IPS-15b (cell line): Measurements from ENCODE around the gene MTUS2.

Experiments
- H3K27me3 ChIP-seq: one replicate; pipeline ENCODE4 v1.6.1; 2013; ENCODE audit warnings: low read length; ENCODE audit not compliant: control insufficient read depth, insufficient read depth
- H3K36me3 ChIP-seq: one replicate; pipeline ENCODE4 v1.6.1; 2013; ENCODE audit warnings: low read length; ENCODE audit not compliant: control insufficient read depth, insufficient read depth
- H3K4me1 ChIP-seq: one replicate; pipeline ENCODE4 v1.6.1; 2013; ENCODE audit warnings: mild to moderate bottlenecking, low read length; ENCODE audit not compliant: control insufficient read depth, insufficient read depth
- H3K4me3 ChIP-seq: one replicate; pipeline ENCODE4 v1.5.1; 2013; ENCODE audit warnings: low read depth, low read length
- H3K9ac ChIP-seq: one replicate; pipeline ENCODE4 v1.6.1; 2013; ENCODE audit warnings: low read depth, mild to moderate bottlenecking, low read length
- H3K9me3 ChIP-seq: one replicate; pipeline ENCODE4 v1.6.1; 2013; ENCODE audit warnings: mild to moderate bottlenecking, low read length; ENCODE audit not compliant: control insufficient read depth, insufficient read depth

The MTUS2 gene

DNA sequence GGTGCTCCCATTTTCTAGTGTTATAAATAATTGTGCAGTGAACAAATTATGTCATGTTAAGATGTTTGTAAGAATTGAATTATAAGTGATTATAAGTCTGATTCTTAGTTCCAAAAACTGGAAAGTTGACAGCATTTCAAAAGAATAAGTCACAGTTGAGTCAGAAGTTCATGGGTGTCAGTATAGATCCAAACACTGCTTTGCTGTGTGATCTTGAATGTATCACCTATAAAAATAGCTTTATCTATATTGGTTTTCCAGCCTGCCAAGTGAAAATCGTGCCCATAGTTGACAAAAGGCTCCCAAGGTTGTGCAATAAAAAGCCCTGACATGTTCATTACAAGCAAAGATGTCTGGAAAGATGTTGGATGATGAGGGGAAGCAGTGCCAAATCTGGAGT lies 336.0 kb downstream of the MTUS2 start:
- H3K9me3 ChIP-seq, result no peaks in the 10 kb centered on the region
- no peaks in the 10 kb centered on the region for H3K4me1 ChIP-seq
- H3K4me3 ChIP-seq, result no peak overlapping the region
- no peaks in the 10 kb centered on the region for H3K36me3 ChIP-seq
- no peak overlapping the region for H3K9ac ChIP-seq
- no peaks in the 10 kb centered on the region for H3K27me3 ChIP-seq

DNA sequence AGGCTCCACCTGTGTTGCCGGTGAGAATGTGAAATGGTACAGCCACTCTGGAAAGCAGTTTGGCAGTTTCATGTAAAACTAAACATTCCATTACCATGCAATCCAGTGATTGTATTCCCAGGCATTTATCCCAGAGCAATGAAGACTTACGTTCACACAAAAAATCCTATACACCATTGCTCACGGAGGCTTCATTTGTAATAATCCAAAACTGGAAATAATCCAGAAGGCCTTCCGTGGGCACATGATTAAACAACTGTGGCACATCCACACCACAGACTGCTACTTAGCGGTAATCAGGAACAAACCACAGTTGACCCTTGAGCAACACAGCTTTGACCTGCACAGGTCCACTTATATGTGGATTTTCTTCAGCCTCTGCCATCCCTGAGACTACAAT lies 339.7 kb downstream of the MTUS2 start:
- no peaks in the 10 kb centered on the region for H3K4me1 ChIP-seq

DNA sequence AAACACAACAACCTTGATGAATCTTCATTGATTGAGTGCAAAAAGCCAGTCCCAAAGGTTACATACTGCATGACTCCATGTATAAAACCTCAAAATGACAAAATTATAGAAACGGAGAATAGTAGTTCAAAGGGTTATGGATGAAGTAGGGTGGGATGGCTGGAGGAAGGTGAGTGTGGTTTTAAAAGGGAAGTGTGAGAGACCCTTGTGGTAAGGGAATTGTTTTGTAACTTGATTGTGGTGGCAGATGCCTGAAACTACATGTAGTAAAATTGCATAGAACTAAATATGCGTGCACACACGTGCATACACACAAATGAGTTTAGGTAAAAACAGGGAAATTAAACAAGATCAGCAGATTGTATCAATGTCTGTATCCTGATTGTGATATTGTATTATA lies 340.7 kb downstream of the MTUS2 start:
- H3K36me3 ChIP-seq, result no peaks in the 10 kb centered on the region
- H3K9me3 ChIP-seq, result no peaks in the 10 kb centered on the region
- no peak overlapping the region for H3K4me3 ChIP-seq
- H3K4me1 ChIP-seq, result no peaks in the 10 kb centered on the region
- no peaks in the 10 kb centered on the region for H3K27me3 ChIP-seq
- H3K9ac ChIP-seq, result no peak overlapping the region

More for the DNA sequence above, 339.7 kb downstream of the MTUS2 start:
- Histone ChIP-seq H3K9ac (no peak overlapping the region), H3K4me3 (no peak overlapping the region), H3K27me3 (no peaks in the 10 kb centered on the region), H3K36me3 (no peaks in the 10 kb centered on the region), H3K9me3 (no peaks in the 10 kb centered on the region)

DNA sequence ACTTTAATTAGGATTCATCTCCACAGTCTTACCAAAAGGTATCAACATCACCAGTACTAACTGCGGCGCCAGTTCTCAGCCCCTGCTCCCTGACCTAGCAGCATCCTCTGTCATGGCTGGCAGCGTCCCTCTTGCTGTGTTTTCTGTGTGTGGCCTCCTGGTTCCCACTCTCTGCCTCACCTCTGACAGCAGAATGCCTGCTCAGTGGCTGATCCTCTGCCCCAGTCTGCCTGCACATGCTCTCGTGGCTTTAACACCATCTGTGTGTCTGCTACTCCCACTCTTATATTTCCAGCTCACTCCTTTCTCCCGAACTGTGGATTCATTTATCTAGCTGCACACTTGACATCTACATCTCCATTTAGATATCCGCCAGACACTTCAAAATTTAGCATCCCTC lies 341.5 kb downstream of the MTUS2 start:
- Histone ChIP-seq H3K9me3 (no peaks in the 10 kb centered on the region), H3K4me3 (no peak overlapping the region), H3K27me3 (no peaks in the 10 kb centered on the region), H3K36me3 (no peaks in the 10 kb centered on the region), H3K9ac (no peak overlapping the region), H3K4me1 (no peaks in the 10 kb centered on the region)

DNA sequence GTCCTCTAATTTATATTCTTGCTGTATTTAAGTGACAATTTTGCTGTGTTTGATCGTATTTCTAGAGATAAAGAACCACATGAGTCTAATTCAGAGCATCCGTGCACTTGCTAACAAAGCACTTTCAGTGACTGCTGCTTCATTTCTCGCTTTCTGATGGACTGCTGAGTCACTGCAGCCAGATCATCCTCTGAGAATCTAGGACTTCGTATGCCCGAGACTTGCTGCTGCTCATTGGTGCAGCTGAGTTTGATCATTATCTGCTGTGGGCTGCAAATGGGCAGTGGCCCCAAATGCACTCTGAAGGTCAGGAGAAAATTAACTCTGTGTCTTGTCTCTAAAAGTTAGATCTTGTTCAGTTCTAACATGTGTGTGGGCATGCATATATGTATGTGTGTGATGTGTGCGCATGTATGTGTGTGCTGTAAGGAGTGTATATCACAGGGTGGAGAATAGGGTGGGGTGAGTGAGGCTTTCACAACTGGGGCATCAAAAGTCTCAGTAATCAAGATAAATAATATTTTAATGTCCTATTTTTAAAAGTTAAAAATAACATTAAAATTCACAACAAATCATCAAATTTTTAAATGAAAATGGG lies 342.6 kb downstream of the MTUS2 start:
- Histone ChIP-seq H3K27me3 (no peaks in the 10 kb centered on the region), H3K4me1 (no peaks in the 10 kb centered on the region), H3K9ac (no peak overlapping the region), H3K36me3 (no peaks in the 10 kb centered on the region), H3K4me3 (no peak overlapping the region), H3K9me3 (no peaks in the 10 kb centered on the region)

DNA sequence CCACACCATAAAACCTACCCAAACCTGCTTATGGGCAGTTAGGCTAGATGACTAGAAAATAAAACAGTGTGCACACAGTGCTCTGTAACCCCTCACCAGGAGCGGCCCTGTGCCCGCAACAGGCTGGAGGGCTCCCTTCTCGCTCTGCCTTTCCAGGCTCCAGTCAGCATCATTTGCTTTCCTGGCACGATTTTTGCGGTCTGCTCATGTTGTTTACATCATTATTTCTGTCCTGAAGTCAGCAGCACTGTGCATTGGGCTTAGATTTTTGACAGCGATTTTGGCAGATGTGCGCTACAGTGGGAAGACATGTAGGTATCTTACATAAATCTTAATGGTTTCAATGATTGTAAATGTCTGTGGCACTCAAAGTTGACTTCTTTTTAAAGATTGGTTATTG lies 344.0 kb downstream of the MTUS2 start:
- Histone ChIP-seq H3K4me1 (no peaks in the 10 kb centered on the region), H3K4me3 (no peak overlapping the region), H3K36me3 (no peaks in the 10 kb centered on the region), H3K9ac (no peak overlapping the region), H3K9me3 (no peaks in the 10 kb centered on the region), H3K27me3 (no peaks in the 10 kb centered on the region)

DNA sequence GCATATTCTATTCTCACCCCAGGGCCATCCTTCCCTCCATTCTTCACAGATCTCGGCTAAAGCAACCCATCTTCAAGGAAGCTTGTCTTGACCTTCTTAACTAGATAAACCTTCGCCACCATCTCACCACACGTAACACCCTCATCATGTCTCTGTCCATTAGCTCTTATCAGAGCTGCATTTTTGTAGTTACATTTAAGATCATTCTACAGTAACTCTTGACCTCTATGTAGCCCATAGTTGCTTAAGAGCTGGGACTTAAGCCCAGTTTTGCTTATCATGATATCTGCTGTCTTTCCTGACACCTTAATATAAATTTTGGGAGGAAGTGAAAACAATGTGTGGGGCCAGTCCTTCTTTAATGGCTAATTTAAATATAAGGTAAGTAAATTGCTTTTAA lies 345.1 kb downstream of the MTUS2 start:
- no peak overlapping the region for H3K4me3 ChIP-seq
- no peaks in the 10 kb centered on the region for H3K4me1 ChIP-seq
- H3K36me3 ChIP-seq, result no peaks in the 10 kb centered on the region
- H3K9ac ChIP-seq, result no peak overlapping the region
- H3K27me3 ChIP-seq, result no peaks in the 10 kb centered on the region
- no peaks in the 10 kb centered on the region for H3K9me3 ChIP-seq

DNA sequence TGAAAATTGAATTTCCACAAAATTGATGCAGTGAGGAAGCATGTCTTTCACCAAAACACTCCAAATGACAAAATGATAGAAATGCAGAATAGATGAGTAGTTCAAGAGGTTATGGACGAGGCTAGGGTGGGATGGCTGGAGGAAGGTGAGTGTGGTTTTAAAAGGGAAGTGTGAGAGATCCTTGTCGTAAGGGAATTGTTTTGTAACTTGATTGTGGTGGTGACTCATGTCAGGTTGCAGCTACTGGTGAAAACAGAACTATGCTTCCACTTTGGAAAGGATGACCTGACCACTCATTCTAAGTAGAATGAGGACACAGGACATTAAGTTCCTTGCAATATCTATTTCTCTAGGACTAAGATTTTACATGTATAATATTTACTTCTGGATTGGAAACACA lies 345.7 kb downstream of the MTUS2 start:
- H3K27me3 ChIP-seq, result no peaks in the 10 kb centered on the region
- H3K4me1 ChIP-seq, result no peaks in the 10 kb centered on the region
- no peaks in the 10 kb centered on the region for H3K36me3 ChIP-seq
- no peak overlapping the region for H3K9ac ChIP-seq
- no peak overlapping the region for H3K4me3 ChIP-seq
- H3K9me3 ChIP-seq, result no peaks in the 10 kb centered on the region

DNA sequence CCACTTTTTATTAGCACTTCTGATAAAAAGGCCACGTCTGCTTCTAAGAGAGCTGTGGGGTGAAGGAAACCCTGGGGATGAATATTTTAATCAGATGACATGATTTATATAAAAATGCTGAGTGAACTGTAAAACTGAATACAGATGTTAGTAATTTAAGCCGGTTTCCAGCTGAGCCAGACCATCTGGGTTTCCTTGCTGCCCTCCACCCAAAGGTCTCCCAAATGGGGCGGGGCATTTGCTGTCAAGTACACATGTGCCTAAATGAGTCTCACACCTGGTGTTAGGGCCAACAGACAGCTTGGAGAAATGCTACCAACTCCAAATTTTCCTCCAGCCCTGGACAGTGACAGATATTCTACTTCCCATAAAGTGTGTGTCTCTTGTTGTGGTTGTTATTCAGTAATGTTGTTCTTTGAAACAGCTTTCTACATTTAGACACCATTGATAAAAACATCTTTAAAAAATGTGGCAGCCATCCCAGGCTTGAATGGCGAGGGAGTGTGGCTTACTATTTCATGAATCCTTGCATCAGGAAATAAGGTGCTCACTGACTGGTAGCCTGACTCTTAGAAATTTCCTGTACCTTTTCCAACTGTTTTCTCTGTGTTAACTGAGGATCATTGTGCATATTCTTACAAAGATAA lies 350.4 kb downstream of the MTUS2 start:
- no peak overlapping the region for H3K4me3 ChIP-seq
- no peaks in the 10 kb centered on the region for H3K4me1 ChIP-seq
- no peaks in the 10 kb centered on the region for H3K27me3 ChIP-seq
- no peaks in the 10 kb centered on the region for H3K9me3 ChIP-seq
- H3K9ac ChIP-seq, result no peak overlapping the region
- H3K36me3 ChIP-seq, result no peaks in the 10 kb centered on the region

DNA sequence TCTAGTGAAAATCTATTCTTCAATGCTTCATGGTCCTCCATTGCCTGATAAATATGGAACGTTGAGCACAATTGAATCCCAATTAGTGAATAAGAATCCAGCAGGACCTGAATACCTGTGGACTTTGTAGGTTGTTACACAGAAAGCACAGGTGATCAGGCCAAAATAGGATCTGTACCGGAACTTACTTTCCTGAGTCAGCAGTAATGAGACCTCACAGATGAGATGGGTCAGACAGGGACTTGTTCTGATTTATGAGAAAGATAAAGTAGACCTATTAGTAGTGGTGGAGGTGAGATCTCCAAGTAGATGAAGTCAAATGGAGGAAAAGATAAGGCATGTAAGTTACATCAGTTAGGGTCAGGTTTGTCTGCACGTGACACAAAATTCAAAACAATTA lies 351.1 kb downstream of the MTUS2 start:
- Histone ChIP-seq H3K27me3 (no peaks in the 10 kb centered on the region), H3K9me3 (no peaks in the 10 kb centered on the region), H3K4me1 (no peaks in the 10 kb centered on the region)

DNA sequence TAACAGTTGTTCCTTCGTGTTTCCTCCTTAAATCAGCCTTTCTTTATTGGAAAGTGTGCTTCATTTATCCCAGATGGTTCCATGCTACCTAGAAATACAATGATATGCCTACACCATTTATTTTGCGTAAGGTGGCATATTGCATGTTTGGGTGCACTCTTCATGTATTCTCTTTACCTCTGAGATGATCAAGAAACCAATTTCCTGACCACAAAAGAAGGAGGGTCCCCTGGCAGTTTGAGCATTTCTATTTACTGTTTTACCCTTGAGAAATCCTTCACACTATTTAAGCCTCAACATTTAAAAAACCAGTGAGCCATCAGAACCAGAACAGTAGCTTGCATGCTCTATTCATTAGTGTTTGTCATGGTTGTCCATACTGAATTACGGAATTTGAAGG lies 354.0 kb downstream of the MTUS2 start:
- no peaks in the 10 kb centered on the region for H3K4me1 ChIP-seq
- no peak overlapping the region for H3K9ac ChIP-seq
- no peaks in the 10 kb centered on the region for H3K9me3 ChIP-seq
- H3K4me3 ChIP-seq, result no peak overlapping the region
- no peaks in the 10 kb centered on the region for H3K27me3 ChIP-seq
- H3K36me3 ChIP-seq, result no peaks in the 10 kb centered on the region

More for the DNA sequence above, 351.1 kb downstream of the MTUS2 start:
- Histone ChIP-seq H3K36me3 (no peaks in the 10 kb centered on the region), H3K4me3 (no peak overlapping the region), H3K9ac (no peak overlapping the region)

DNA sequence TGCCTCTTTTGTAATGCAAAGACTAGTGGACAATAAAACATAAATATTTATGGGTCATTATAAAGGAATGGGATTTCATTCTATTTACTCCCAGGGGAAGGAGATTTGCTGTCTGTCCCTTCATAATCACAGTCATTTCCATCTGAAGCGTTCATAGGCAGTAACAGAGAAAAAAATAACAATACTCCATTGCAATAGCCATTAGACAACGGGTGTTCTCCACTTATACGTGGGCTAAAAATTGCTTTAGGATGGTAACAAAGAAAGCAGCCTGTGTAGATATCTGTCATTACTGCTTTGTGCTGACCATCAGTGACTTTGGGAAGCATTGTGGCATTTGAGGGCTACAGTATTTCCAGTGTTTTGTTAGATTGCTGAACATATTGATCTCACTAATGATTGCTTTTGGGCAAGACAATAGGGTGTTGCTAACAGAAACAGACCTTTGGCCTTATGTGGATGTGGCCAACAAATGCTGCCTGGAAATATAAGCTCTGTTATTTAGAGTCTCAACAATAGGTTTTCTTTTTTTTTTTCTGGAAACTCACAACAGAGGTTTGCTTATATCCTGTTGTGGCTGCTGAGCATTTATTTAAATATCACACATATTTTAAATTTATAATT lies 355.2 kb downstream of the MTUS2 start:
- Histone ChIP-seq H3K9me3 (no peaks in the 10 kb centered on the region), H3K4me1 (no peaks in the 10 kb centered on the region), H3K4me3 (no peak overlapping the region), H3K36me3 (no peaks in the 10 kb centered on the region), H3K27me3 (no peaks in the 10 kb centered on the region), H3K9ac (no peak overlapping the region)
